Heart left ventricle (tissue), 16 donors: ENCODE measurements around the gene MAST4. TPM values are rescaled to one million over a fixed set of nuclear protein-coding genes. Genes with fewer than 3 reads are reported as not detected.

Source experiments
- ATAC-seq, 4 donors: fragments of 200-7000 bp; cut with Tn5 transposase; one replicate each; pipeline ENCODE4 v1.9.1; 2020 to 2022; ENCODE audit warnings: moderate library complexity in 4 of 4, mild to moderate bottlenecking in 3 of 4, moderate number of reproducible peaks in 1 of 4
- DNase-seq, 5 donors: peaks; one replicate each; pipeline ENCODE4 v3.0.0-alpha.2; 2020
- H3K27ac ChIP-seq, 12 donors: fragments of 200-600 bp; sonication (generic) in 4 of 12; one replicate each; pipeline versions ENCODE4 v1.5.0 to v1.8.0; 2016 to 2022; ENCODE audit warnings: mild to moderate bottlenecking in 2 of 12
- H3K27me3 ChIP-seq, 9 donors: fragments of 200-600 bp; sonication (generic) in 2 of 9; one replicate each; pipeline versions ENCODE4 v1.5.1 to v1.8.0; 2016 to 2022; ENCODE audit warnings: mild to moderate bottlenecking in 3 of 9
- H3K36me3 ChIP-seq, 9 donors: fragments of 200-600 bp; sonication (generic) in 2 of 9; one replicate each; pipeline versions ENCODE4 v1.5.0 to v1.8.0; 2018 to 2022; ENCODE audit warnings: mild to moderate bottlenecking in 2 of 9
- H3K4me1 ChIP-seq, 12 donors: fragments of 200-600 bp; sonication (generic) in 4 of 12; one replicate each; pipeline versions ENCODE4 v1.5.0 to v1.8.0; 2016 to 2022; ENCODE audit warnings: mild to moderate bottlenecking in 3 of 12
- H3K4me3 ChIP-seq, 12 donors: fragments of 200-600 bp; sonication (generic) in 4 of 12; one replicate each; pipeline versions ENCODE4 v1.5.0 to v1.8.0; 2017 to 2022; ENCODE audit warnings: mild to moderate bottlenecking in 9 of 12, moderate library complexity in 4 of 12
- H3K9me3 ChIP-seq, 12 donors: fragments of 200-600 bp; sonication (generic) in 4 of 12; one replicate each; pipeline versions ENCODE4 v1.5.0 to v1.8.0; 2016 to 2022; ENCODE audit warnings: mild to moderate bottlenecking in 1 of 12
- CTCF ChIP-seq, 12 donors: fragments of 200-600 bp; sonication (generic) in 4 of 12; IDR thresholded peaks; one replicate each; pipeline versions ENCODE4 v1.5.0 to v1.8.0; 2018 to 2022; ENCODE audit warnings: antibody characterized with exemption in 12 of 12, mild to moderate bottlenecking in 5 of 12
- POLR2A ChIP-seq, 2 donors: fragments of 450-650 bp; IDR thresholded peaks; one replicate each; pipeline ENCODE4 v1.6.1; 2017; ENCODE audit warnings: antibody characterized with exemption in 2 of 2, mild to moderate bottlenecking in 2 of 2, moderate library complexity in 2 of 2
- WGBS, 4 donors: extraction: QIAGEN DNeasy Blood & Tissue Kit in 2 of 4; methylation state at CpG; one replicate each; pipeline versions ENCODE4 v1.1.5 to v1.1.7; 2013 to 2018; 5-methylcytosine and 5-hydroxymethylcytosine counted together
- intact Hi-C, 10 donors: fragments of 100-400 bp; cut with DNase I; formaldehyde crosslinking; loops; one replicate each; pipeline versions ENCODE4 v1.11.1 to v1.14.2; 2022
- polyA plus RNA-seq, 2 donors: library from polyadenylated mRNA; stranded (reverse); fragments of 200-250 nt; gene quantifications; one replicate each; pipeline ENCODE4 v1.2.3, GENCODE V29; 2013
- total RNA-seq, 9 donors: library from RNA; depleted of rRNA in 2 of 9; stranded (reverse); fragments of >200 nt in 2 of 9; fragmentation: NEBNext Ultra II Directional in 3 of 9; extraction: Animal tissue kit (Norgen Biotek cat#: 25700) in 3 of 9; gene quantifications; one replicate each; pipeline versions ENCODE4 v1.1.0 to v1.2.4, GENCODE V29; 2016 to 2023
- donor health status: ischemic (EF 13 %, LVEDD 7.1; RV severe dilation, severe dysfunction).
- donor health status: healthy with polysubstance abuse.
- donor health status: DM: no; HTN: yes; CAD: no.
- donor health status: DM: no; HTN: no; CAD: no.
- donor health status: ischemic (EF 25% LVEDD 6.9; RV normal size, moderate dysfunction).
- donor health status: ischemic (EF 25% LVEDD 5.7; RV mildly dilated, moderate dysfunction).
- donor health status: healthy.
- donor health status: DM: yes; HTN: yes; CAD: no.
- donor health status: ischemic (EF 35%, LVEDD 5.7; RV mildly dilated, moderate dysfunction).
- donor health status: nonischemic (EF 11% LVEDD 7.7; RV severe dilation, severe dysfunction).
- donor health status: DM: yes; HTN: yes; CAD: no.
- donor health status: PGD.
- donor health status: ischemic (EF 29% LVEDD 5.4; RV normal size, mild dysfunction).
- donor health status: nonischemic (EF 23%, LVEDD 6.1; RV moderate dilation, normal function).

MAST4 gene
- total and polyA plus RNA-seq, 11 donors = 26.8 to 96.2 (median 68.1) TPM

- Histone ChIP-seq H3K4me1 (peaks cover 5 to 58% (median 33%) of the 10 kb centered on the region in 12 donors), H3K27ac (peak overlapping the region in 7 of 12 donors; percentile 1 to 41 (median 25)), H3K36me3 (peaks cover 0 to 30% (median 13%) of the 10 kb centered on the region in 9 donors), H3K9me3 (no peaks in the 10 kb centered on the region), H3K4me3 (no peak overlapping the region), H3K27me3 (no peaks in the 10 kb centered on the region)
- ATAC-seq (peak in 3 of 4 donors; percentile 44 to 77 (median 69)), DNase-seq (peak in 2 of 5 donors; percentile 29)
- intact Hi-C loops = loop anchor here in 2 of 10 donors (5.0 kb wide), 2 partner anchors 33 to 42 kb away; no protein-coding TSS in a partner anchor
- no peak for TF ChIP-seq CTCF (IDR thresholded peaks at IDR 0.05)
- TF ChIP-seq POLR2A (IDR thresholded peaks at IDR 0.05) = no peak
- WGBS, 4 donors = 14 to 28% (median 19%) methylated on average over 4 of the region's 4 CpGs
These were observed 463.0 kb downstream of the MAST4 start for GRCh38 chr5:67058998-67059743.

GRCh38 chr5:67059744-67060490, 463.7 kb downstream of the MAST4 start:
- no peaks in the 10 kb centered on the region for H3K27me3 ChIP-seq
- TF ChIP-seq CTCF (IDR thresholded peaks at IDR 0.05) = no peak
- no peak for TF ChIP-seq POLR2A (IDR thresholded peaks at IDR 0.05)

GRCh38 chr5:67061511-67061910, 465.3 kb downstream of the MAST4 start:
- no peaks in the 10 kb centered on the region for H3K27me3 ChIP-seq
- H3K27ac ChIP-seq = peak overlapping the region in 2 of 12 donors; percentile 42 to 60
- intact Hi-C loops = loop anchor here in 1 of 10 donors (10.0 kb wide), 1 partner anchor 57 kb away; no protein-coding TSS in a partner anchor
- no peak overlapping the region for H3K4me3 ChIP-seq
- H3K36me3 ChIP-seq = peaks cover 0 to 14% (median 0%) of the 10 kb centered on the region in 9 donors
- no peaks in the 10 kb centered on the region for H3K9me3 ChIP-seq
- TF ChIP-seq CTCF (IDR thresholded peaks at IDR 0.05) = no peak
- TF ChIP-seq POLR2A (IDR thresholded peaks at IDR 0.05) = no peak
- ATAC-seq (no peak), DNase-seq (no peak)
- WGBS, 4 donors = 78 to 95% (median 90%) methylated on average over 1 of the region's 1 CpG
- peaks cover 5 to 79% (median 38%) of the 10 kb centered on the region in 12 donors for H3K4me1 ChIP-seq

More at GRCh38 chr5:67059744-67060490, 463.7 kb downstream of the MAST4 start:
- no peaks in the 10 kb centered on the region for H3K9me3 ChIP-seq
- H3K27ac ChIP-seq = peak overlapping the region in 5 of 12 donors; percentile 1 to 41 (median 23)
- WGBS, 4 donors = 72 to 75% (median 73%) methylated on average over 6 of the region's 6 CpGs
- intact Hi-C loops = loop anchor here in 2 of 10 donors (5.0 to 10.0 kb wide), 3 partner anchors 32 to 55 kb away; no protein-coding TSS in a partner anchor
- ATAC-seq = peak in 1 of 4 donors; percentile 16
- peaks cover 0 to 27% (median 7%) of the 10 kb centered on the region in 9 donors for H3K36me3 ChIP-seq
- peaks cover 5 to 65% (median 33%) of the 10 kb centered on the region in 12 donors for H3K4me1 ChIP-seq
- no peak for DNase-seq
- no peak overlapping the region for H3K4me3 ChIP-seq
